Gastroesophageal sphincter (tissue), 3 donors: Measurements from ENCODE around the gene CBLN2.

Source experiments
- CTCF ChIP-seq, 4 experiments: fragments of 200-600 bp in 2 of 4; fragments of 450-650 bp in 2 of 4; sonication (generic) in 1 of 4; IDR thresholded peaks; one replicate each; pipeline ENCODE4 v1.5.1; 2017 to 2019; ENCODE audit warnings: antibody characterized with exemption in 4 of 4, mild to moderate bottlenecking in 2 of 4, moderate library complexity in 2 of 4
- EP300 ChIP-seq: sonication (generic); formaldehyde crosslinking; IDR thresholded peaks from one replicate; pipeline ENCODE4 v1.6.1; 2017; ENCODE audit warnings: antibody characterized with exemption, mild to moderate bottlenecking
- POLR2AphosphoS5 ChIP-seq: sonication (generic); formaldehyde crosslinking; IDR thresholded peaks from one replicate; pipeline ENCODE4 v1.6.1; 2017; ENCODE audit warnings: antibody characterized with exemption

- TF ChIP-seq CTCF (IDR thresholded peaks at IDR 0.05): no peak
- no peak for TF ChIP-seq POLR2AphosphoS5
- TF ChIP-seq EP300: no peak
Observed at GRCh38 chr18:72542342-72542741, 1.8 kb downstream of the CBLN2 start.
